Vagina (tissue), 2 donors: ENCODE results near the gene HJURP.

Experiments used
- POLR2A ChIP-seq, 2 donors: fragments of 450-650 bp; IDR thresholded peaks; one replicate each; pipeline ENCODE4 v1.6.1; 2017; ENCODE audit warnings: antibody characterized with exemption in 2 of 2, mild to moderate bottlenecking in 2 of 2, moderate library complexity in 2 of 2
- POLR2AphosphoS5 ChIP-seq, 2 donors: sonication (generic); formaldehyde crosslinking; IDR thresholded peaks; one replicate each; pipeline ENCODE4 v1.9.0; 2017; ENCODE audit warnings: antibody characterized with exemption in 2 of 2, mild to moderate bottlenecking in 2 of 2, low read depth in 1 of 2; ENCODE audit not compliant: insufficient read depth in 1 of 2
- TF ChIP-seq, protein P1 (sequence below), 3 experiments: fragments of 450-650 bp in 2 of 3; fragments of 200-600 bp in 1 of 3; sonication (generic) in 1 of 3; IDR thresholded peaks; one replicate each; pipeline ENCODE4 v1.5.1; 2017 to 2019; ENCODE audit warnings: antibody characterized with exemption in 3 of 3, mild to moderate bottlenecking in 2 of 3, moderate library complexity in 2 of 3

DNA sequence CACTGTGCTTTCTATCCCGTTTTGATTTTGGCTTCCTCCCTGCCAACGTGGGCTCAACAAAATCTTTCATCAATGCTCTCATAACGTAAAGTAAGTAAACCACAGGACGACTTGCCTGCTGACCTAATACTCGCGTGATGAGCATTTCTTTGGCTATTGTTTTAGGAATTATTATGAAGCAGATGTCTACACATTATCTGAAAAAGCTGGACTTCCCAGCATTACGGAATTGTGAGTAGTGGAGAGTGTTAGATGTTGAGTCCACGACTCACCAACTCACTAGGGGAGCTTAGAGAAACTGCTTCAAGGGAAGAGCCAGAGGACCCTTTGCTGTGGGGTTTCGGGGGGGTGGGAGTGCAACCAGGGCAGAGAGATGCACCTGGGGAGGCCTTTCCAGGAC lies 21.9 kb downstream of the HJURP start:
- TF ChIP-seq, protein P1, sequence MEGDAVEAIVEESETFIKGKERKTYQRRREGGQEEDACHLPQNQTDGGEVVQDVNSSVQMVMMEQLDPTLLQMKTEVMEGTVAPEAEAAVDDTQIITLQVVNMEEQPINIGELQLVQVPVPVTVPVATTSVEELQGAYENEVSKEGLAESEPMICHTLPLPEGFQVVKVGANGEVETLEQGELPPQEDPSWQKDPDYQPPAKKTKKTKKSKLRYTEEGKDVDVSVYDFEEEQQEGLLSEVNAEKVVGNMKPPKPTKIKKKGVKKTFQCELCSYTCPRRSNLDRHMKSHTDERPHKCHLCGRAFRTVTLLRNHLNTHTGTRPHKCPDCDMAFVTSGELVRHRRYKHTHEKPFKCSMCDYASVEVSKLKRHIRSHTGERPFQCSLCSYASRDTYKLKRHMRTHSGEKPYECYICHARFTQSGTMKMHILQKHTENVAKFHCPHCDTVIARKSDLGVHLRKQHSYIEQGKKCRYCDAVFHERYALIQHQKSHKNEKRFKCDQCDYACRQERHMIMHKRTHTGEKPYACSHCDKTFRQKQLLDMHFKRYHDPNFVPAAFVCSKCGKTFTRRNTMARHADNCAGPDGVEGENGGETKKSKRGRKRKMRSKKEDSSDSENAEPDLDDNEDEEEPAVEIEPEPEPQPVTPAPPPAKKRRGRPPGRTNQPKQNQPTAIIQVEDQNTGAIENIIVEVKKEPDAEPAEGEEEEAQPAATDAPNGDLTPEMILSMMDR (IDR thresholded peaks at IDR 0.05), result no peak
- TF ChIP-seq POLR2A (IDR thresholded peaks at IDR 0.05) (no peak), POLR2AphosphoS5 (IDR thresholded peaks at IDR 0.05; ENCODE audit: insufficient read depth in 1 of 2, low read depth in 1 of 2) (no peak)
